ENCODE results near the gene USP22. TPM values are rescaled to one million over a fixed set of nuclear protein-coding genes. Genes with fewer than 3 reads are reported as not detected.

Gene USP22
- polyA plus RNA-seq, 1 experiment: 288 TPM

- no peak for DNase-seq (ENCODE audit: low read depth, low spot score)
- Histone ChIP-seq H3K9me3 (ENCODE audit: control insufficient read depth, insufficient read depth, low read length) (no peaks in the 10 kb centered on the region), H3K4me3 (ENCODE audit: low read depth, low read length) (no peak overlapping the region), H3K27me3 (ENCODE audit: control insufficient read depth, insufficient read depth, low read length) (peaks cover 22% of the 10 kb centered on the region), H3K27ac (ENCODE audit: low read depth, low read length) (no peak overlapping the region)
- POLR2A ChIA-PET: no interaction called here
- CTCF ChIA-PET: interaction anchor here (1.1 kb wide), 1 partner anchor 434 kb away, joined by 3 read pairs; no protein-coding TSS in a partner anchor
- TF ChIP-seq CTCF (IDR thresholded peaks at IDR 0.05; ENCODE audit: low read depth, low read length): no peak
These were observed 34.5 kb upstream of the USP22 start for GRCh38 chr17:21077281-21077680.

- Histone ChIP-seq H3K27me3 (ENCODE audit: control insufficient read depth, insufficient read depth, low read length) (peaks cover 22% of the 10 kb centered on the region), H3K9me3 (ENCODE audit: control insufficient read depth, insufficient read depth, low read length) (no peaks in the 10 kb centered on the region), H3K27ac (ENCODE audit: low read depth, low read length) (no peak overlapping the region), H3K4me3 (ENCODE audit: low read depth, low read length) (no peak overlapping the region)
- POLR2A ChIA-PET: no interaction called here
- TF ChIP-seq CTCF (IDR thresholded peaks at IDR 0.05; ENCODE audit: low read depth, low read length): no peak
- DNase-seq (ENCODE audit: low read depth, low spot score): no peak
- CTCF ChIA-PET: interaction anchor here (0.5 to 1.5 kb wide), 3 partner anchors 18 to 474 kb away, joined by 3 to 4 read pairs (median 3); no protein-coding TSS in a partner anchor
These were observed 33.4 kb upstream of the USP22 start for GRCh38 chr17:21076242-21076641.

- CTCF ChIA-PET: interaction anchor here (0.5 to 1.5 kb wide), 5 partner anchors 18 to 474 kb away, joined by 3 to 4 read pairs (median 3); no protein-coding TSS in a partner anchor
- H3K27ac ChIP-seq (ENCODE audit: low read depth, low read length): no peak overlapping the region
These were observed 32.9 kb upstream of the USP22 start for GRCh38 chr17:21075739-21076085.

DNA sequence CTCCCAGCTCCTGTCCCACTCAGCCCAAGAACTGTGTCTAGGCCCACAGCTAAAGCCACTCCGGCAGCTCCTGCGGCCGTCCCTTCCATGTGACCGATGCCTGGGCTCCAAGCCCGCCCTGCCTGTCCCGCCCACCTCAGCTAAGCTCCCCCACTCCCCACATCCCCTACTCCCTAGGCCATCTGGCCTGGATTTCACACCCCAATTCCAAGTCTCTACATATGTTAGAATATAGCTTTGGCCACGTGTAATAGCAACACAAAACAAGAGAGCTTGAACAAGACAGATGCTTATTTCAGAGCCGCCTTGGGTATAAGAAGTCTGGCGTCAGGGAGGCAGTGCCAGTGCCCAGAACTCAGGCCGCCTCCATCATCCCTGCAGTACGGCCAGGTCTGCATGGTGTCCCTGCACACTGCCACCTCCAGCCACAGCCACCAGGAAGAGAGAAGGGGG lies 30.0 kb upstream of the USP22 start:
- Histone ChIP-seq H3K27ac (ENCODE audit: low read depth, low read length) (no peak overlapping the region), H3K27me3 (ENCODE audit: control insufficient read depth, insufficient read depth, low read length) (peaks cover 14% of the 10 kb centered on the region), H3K4me3 (ENCODE audit: low read depth, low read length) (no peak overlapping the region), H3K9me3 (ENCODE audit: control insufficient read depth, insufficient read depth, low read length) (no peaks in the 10 kb centered on the region)
- ChIA-PET POLR2A (interaction anchor here (0.6 kb wide), 1 partner anchor 138 kb away, joined by 3 read pairs; no protein-coding TSS in a partner anchor), CTCF (no interaction called here)
- DNase-seq (ENCODE audit: low read depth, low spot score): no peak
- TF ChIP-seq CTCF (IDR thresholded peaks at IDR 0.05; ENCODE audit: low read depth, low read length): no peak

More at GRCh38 chr17:21075739-21076085, 32.9 kb upstream of the USP22 start:
- no peak for TF ChIP-seq CTCF (IDR thresholded peaks at IDR 0.05; ENCODE audit: low read depth, low read length)
- DNase-seq (ENCODE audit: low read depth, low spot score): no peak
- Histone ChIP-seq H3K27me3 (ENCODE audit: control insufficient read depth, insufficient read depth, low read length) (peaks cover 22% of the 10 kb centered on the region), H3K4me3 (ENCODE audit: low read depth, low read length) (no peak overlapping the region), H3K9me3 (ENCODE audit: control insufficient read depth, insufficient read depth, low read length) (no peaks in the 10 kb centered on the region)
- POLR2A ChIA-PET: no interaction called here

DNA sequence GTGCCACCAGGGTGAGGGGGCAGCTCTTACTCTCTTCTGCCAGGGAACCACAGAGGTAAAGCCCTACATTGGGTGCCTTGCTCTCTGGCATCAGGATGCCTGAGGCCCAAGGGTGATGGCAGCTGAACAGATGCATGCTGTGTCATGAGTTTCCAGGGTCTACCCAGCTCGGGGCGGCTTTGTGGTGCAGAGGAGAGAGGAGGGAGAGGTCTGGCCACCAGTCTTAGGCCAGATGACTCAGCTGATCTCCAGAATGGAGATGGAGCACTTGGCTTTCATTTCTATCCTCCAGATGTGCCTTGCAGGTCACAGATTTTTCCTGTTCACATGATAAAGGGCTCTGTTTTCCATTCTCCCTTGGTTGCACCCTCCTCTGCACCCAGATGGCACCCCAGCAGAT lies 23.6 kb upstream of the USP22 start:
- ChIA-PET POLR2A (no interaction called here), CTCF (no interaction called here)
- no peak overlapping the region for H3K4me3 ChIP-seq (ENCODE audit: low read depth, low read length)
- peaks cover 13% of the 10 kb centered on the region for H3K27me3 ChIP-seq (ENCODE audit: control insufficient read depth, insufficient read depth, low read length)
- TF ChIP-seq CTCF (IDR thresholded peaks at IDR 0.05; ENCODE audit: low read depth, low read length): no peak
- H3K27ac ChIP-seq (ENCODE audit: low read depth, low read length): no peak overlapping the region
- H3K9me3 ChIP-seq (ENCODE audit: control insufficient read depth, insufficient read depth, low read length): no peaks in the 10 kb centered on the region
- no peak for DNase-seq (ENCODE audit: low read depth, low spot score)
